MM.1S (cell line): ENCODE results near the gene SPOCD1.

Source experiments
- CTCF ChIP-seq: fragments of 300-600 bp; sonication (generic); IDR thresholded peaks from 2 replicates; pipeline ENCODE4 v1.5.1; 2016; ENCODE audit warnings: antibody characterized with exemption, low read length, mixed read lengths
- EZH2 ChIP-seq: fragments of 300-600 bp; sonication (generic); optimal IDR thresholded peaks from 2 replicates; pipeline ENCODE3; 2017; ENCODE audit warnings: low read depth, mild to moderate bottlenecking, antibody characterized with exemption, low read length, mixed read lengths

GRCh38 chr1:31814041-31814511, 1.7 kb downstream of the SPOCD1 start:
- TF ChIP-seq EZH2 (no peak), CTCF (no peak)
